ENCODE results near the gene NRG2. TPM values are rescaled to one million over a fixed set of nuclear protein-coding genes. Genes with fewer than 3 reads are reported as not detected.

NRG2 gene
- total RNA-seq, 2 experiments from 2014 or later: 0.08 to 0.17 TPM

DNA sequence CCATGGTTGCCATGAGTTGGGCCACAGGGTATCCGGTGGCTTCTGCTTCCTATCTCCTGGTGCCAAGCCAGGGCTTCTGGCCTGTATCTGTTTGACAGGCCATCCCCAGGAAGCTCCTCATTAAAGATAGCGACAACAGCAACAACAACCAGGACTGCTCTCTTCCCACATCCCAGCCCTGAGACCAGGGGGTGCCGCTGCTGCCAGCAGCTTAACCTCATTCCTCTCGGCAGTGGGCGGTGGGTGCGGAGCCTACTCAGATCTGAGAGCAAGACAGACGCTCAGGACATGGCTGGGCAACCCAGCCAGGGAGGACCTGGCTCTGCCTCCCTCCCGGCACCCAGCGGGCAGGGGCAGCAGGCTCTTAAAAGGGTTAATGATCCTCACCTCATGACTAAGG, 149.2 kb downstream of the NRG2 start:
- Histone ChIP-seq H3K27ac (ENCODE audit: low read depth in 1 of 2, low read length in 2 of 2) (no peak overlapping the region), H3K4me1 (ENCODE audit: insufficient read depth, low read length) (no peaks in the 10 kb centered on the region), H3K27me3 (ENCODE audit: control insufficient read depth in 1 of 2, insufficient read depth in 2 of 2, low read length in 2 of 2) (peaks cover 0 to 3% of the 10 kb centered on the region in 2 experiments), H3K4me3 (ENCODE audit: low read length) (no peak overlapping the region), H3K9me3 (ENCODE audit: control insufficient read depth in 1 of 2, insufficient read depth in 1 of 2, low read length in 2 of 2) (no peaks in the 10 kb centered on the region), H3K36me3 (ENCODE audit: insufficient read depth, low read length) (no peaks in the 10 kb centered on the region)
- no peaks in the 10 kb centered on the region for H3K4me1 Mint-ChIP-seq (ENCODE audit: low read depth)
- TF ChIP-seq, protein P1, sequence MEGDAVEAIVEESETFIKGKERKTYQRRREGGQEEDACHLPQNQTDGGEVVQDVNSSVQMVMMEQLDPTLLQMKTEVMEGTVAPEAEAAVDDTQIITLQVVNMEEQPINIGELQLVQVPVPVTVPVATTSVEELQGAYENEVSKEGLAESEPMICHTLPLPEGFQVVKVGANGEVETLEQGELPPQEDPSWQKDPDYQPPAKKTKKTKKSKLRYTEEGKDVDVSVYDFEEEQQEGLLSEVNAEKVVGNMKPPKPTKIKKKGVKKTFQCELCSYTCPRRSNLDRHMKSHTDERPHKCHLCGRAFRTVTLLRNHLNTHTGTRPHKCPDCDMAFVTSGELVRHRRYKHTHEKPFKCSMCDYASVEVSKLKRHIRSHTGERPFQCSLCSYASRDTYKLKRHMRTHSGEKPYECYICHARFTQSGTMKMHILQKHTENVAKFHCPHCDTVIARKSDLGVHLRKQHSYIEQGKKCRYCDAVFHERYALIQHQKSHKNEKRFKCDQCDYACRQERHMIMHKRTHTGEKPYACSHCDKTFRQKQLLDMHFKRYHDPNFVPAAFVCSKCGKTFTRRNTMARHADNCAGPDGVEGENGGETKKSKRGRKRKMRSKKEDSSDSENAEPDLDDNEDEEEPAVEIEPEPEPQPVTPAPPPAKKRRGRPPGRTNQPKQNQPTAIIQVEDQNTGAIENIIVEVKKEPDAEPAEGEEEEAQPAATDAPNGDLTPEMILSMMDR (IDR thresholded peaks at IDR 0.05): no peak
- intact Hi-C loops (cut with DNase I, micrococcal nuclease): no loop called here
- no peaks in the 10 kb centered on the region for H3K9me3 Mint-ChIP-seq
- no peak for DNase-seq
- no peak overlapping the region for H3K27ac Mint-ChIP-seq
- H3K4me3 Mint-ChIP-seq: no peak overlapping the region
- H3K36me3 Mint-ChIP-seq (ENCODE audit: low read depth): no peaks in the 10 kb centered on the region
- peaks cover 38% of the 10 kb centered on the region for H3K27me3 Mint-ChIP-seq
- ATAC-seq (ENCODE audit: poor library complexity): no peak
- CTCF ChIA-PET: no interaction called here
- POLR2A ChIA-PET: no interaction called here

DNA sequence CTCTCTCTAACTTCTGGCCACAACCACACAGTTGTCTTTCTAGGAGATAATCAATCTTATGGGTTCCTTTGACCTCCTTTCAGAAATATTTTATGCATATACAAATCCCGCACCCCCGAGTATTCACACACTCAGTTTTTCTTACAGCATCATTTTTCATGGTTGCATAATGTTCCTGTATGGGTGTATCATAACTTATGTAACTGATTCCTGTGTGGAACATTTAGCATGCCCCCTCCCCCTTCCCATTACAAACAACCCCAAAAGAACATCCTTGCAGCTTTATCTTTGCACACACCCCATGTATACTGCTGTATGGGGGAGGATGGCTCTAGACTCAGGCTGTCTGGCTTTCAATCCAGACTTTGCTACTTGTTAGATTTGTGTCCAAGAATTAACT, 153.7 kb downstream of the NRG2 start:
- no peak overlapping the region for H3K27ac Mint-ChIP-seq
- no peaks in the 10 kb centered on the region for H3K4me1 ChIP-seq (ENCODE audit: insufficient read depth, low read length)
- H3K36me3 ChIP-seq (ENCODE audit: insufficient read depth, low read length): no peaks in the 10 kb centered on the region
- peaks cover 0 to 5% of the 10 kb centered on the region in 2 experiments for H3K9me3 ChIP-seq (ENCODE audit: control insufficient read depth in 1 of 2, insufficient read depth in 1 of 2, low read length in 2 of 2)
- H3K27me3 ChIP-seq (ENCODE audit: control insufficient read depth in 1 of 2, insufficient read depth in 2 of 2, low read length in 2 of 2): peaks cover 0 to 3% of the 10 kb centered on the region in 2 experiments
- ChIA-PET POLR2A (no interaction called here), CTCF (no interaction called here)
- H3K36me3 Mint-ChIP-seq (ENCODE audit: low read depth): no peaks in the 10 kb centered on the region
- no peaks in the 10 kb centered on the region for H3K9me3 Mint-ChIP-seq
- H3K4me3 ChIP-seq (ENCODE audit: low read length): no peak overlapping the region
- H3K27me3 Mint-ChIP-seq: peaks cover 36% of the 10 kb centered on the region
- no peaks in the 10 kb centered on the region for H3K4me1 Mint-ChIP-seq (ENCODE audit: low read depth)
- ATAC-seq (ENCODE audit: poor library complexity): no peak
- no peak overlapping the region for H3K27ac ChIP-seq (ENCODE audit: low read depth in 1 of 2, low read length in 2 of 2)
- no peak for DNase-seq
- H3K4me3 Mint-ChIP-seq: no peak overlapping the region
- intact Hi-C loops (cut with DNase I, micrococcal nuclease): no loop called here
- TF ChIP-seq, protein P1 (IDR thresholded peaks at IDR 0.05): no peak

DNA sequence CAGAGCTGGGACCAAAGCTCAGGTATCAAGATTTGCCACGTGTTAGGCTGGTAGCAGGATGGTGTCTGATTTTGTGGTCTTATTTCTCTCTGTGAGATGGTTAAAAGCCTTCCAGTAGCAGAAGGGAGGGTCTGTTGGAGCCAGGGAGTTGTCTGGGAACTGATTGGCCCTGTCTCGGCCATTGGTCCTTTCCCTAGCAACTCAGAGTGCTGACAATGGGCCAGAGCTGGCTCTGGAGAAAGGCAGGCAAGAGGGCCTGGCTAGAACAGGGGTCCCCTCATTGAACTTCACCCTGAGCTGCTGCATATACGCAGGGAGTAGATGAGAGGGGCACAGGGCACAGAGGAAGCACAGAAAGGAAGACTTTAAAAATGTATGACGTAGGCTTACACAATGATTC, 154.7 kb downstream of the NRG2 start:
- CTCF ChIA-PET: no interaction called here
- Mint-ChIP-seq H3K27ac (no peak overlapping the region), H3K4me3 (no peak overlapping the region), H3K4me1 (ENCODE audit: low read depth) (no peaks in the 10 kb centered on the region), H3K27me3 (peaks cover 34% of the 10 kb centered on the region), H3K9me3 (no peaks in the 10 kb centered on the region), H3K36me3 (ENCODE audit: low read depth) (no peaks in the 10 kb centered on the region)
- no peaks in the 10 kb centered on the region for H3K36me3 ChIP-seq (ENCODE audit: insufficient read depth, low read length)
- TF ChIP-seq, protein P1 (IDR thresholded peaks at IDR 0.05): no peak
- no peaks in the 10 kb centered on the region for H3K4me1 ChIP-seq (ENCODE audit: insufficient read depth, low read length)
- H3K9me3 ChIP-seq (ENCODE audit: control insufficient read depth in 1 of 2, insufficient read depth in 1 of 2, low read length in 2 of 2): peaks cover 0 to 5% of the 10 kb centered on the region in 2 experiments
- no peak for ATAC-seq (ENCODE audit: poor library complexity)
- POLR2A ChIA-PET: no interaction called here
- H3K4me3 ChIP-seq (ENCODE audit: low read length): no peak overlapping the region
- no peak for DNase-seq
- H3K27ac ChIP-seq (ENCODE audit: low read depth in 1 of 2, low read length in 2 of 2): no peak overlapping the region
- intact Hi-C loops (cut with DNase I, micrococcal nuclease): no loop called here
- H3K27me3 ChIP-seq (ENCODE audit: control insufficient read depth in 1 of 2, insufficient read depth in 2 of 2, low read length in 2 of 2): peaks cover 0 to 7% of the 10 kb centered on the region in 2 experiments
